ENCODE data around the gene CLCNKB. TPM values are rescaled to one million over a fixed set of nuclear protein-coding genes. Genes with fewer than 3 reads are reported as not detected.

Gene CLCNKB
- total and polyA plus RNA-seq, 2 of the 13 experiments (the other 11 are each of a cell fraction or from before 2014, with no cell fraction given), result 0.04 TPM; not detected in 1

GRCh38 chr1:16046842-16047241 is 3.3 kb downstream of the CLCNKB start (continued):
- TF ChIP-seq, protein P1, sequence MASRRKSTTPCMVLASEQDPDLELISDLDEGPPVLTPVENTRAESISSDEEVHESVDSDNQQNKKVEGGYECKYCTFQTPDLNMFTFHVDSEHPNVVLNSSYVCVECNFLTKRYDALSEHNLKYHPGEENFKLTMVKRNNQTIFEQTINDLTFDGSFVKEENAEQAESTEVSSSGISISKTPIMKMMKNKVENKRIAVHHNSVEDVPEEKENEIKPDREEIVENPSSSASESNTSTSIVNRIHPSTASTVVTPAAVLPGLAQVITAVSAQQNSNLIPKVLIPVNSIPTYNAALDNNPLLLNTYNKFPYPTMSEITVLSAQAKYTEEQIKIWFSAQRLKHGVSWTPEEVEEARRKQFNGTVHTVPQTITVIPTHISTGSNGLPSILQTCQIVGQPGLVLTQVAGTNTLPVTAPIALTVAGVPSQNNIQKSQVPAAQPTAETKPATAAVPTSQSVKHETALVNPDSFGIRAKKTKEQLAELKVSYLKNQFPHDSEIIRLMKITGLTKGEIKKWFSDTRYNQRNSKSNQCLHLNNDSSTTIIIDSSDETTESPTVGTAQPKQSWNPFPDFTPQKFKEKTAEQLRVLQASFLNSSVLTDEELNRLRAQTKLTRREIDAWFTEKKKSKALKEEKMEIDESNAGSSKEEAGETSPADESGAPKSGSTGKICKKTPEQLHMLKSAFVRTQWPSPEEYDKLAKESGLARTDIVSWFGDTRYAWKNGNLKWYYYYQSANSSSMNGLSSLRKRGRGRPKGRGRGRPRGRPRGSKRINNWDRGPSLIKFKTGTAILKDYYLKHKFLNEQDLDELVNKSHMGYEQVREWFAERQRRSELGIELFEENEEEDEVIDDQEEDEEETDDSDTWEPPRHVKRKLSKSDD (CRISPR knock-in tag; IDR thresholded peaks at IDR 0.05; ENCODE audit: low read depth), result no peak
- TF ChIP-seq ZNF12 (CRISPR knock-in tag; IDR thresholded peaks at IDR 0.05) (no peak), ZNF30 (CRISPR knock-in tag; IDR thresholded peaks at IDR 0.05) (no peak), HMG20B (CRISPR knock-in tag; conservative IDR thresholded peaks at IDR 0.05) (peak; percentile 90), HNF4A (CRISPR knock-in tag; IDR thresholded peaks at IDR 0.05) (peak; percentile 31; the same call in 1 of the 2 replicates), PATZ1 (CRISPR knock-in tag; IDR thresholded peaks at IDR 0.05) (0 out of 2 replicates have a peak, but pooled peaks have one; percentile 31), SALL1 (CRISPR knock-in tag; IDR thresholded peaks at IDR 0.05) (peak; percentile 30; the same call in 1 of the 2 replicates)
- TF ChIP-seq, protein P2, sequence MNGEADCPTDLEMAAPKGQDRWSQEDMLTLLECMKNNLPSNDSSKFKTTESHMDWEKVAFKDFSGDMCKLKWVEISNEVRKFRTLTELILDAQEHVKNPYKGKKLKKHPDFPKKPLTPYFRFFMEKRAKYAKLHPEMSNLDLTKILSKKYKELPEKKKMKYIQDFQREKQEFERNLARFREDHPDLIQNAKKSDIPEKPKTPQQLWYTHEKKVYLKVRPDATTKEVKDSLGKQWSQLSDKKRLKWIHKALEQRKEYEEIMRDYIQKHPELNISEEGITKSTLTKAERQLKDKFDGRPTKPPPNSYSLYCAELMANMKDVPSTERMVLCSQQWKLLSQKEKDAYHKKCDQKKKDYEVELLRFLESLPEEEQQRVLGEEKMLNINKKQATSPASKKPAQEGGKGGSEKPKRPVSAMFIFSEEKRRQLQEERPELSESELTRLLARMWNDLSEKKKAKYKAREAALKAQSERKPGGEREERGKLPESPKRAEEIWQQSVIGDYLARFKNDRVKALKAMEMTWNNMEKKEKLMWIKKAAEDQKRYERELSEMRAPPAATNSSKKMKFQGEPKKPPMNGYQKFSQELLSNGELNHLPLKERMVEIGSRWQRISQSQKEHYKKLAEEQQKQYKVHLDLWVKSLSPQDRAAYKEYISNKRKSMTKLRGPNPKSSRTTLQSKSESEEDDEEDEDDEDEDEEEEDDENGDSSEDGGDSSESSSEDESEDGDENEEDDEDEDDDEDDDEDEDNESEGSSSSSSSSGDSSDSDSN (CRISPR knock-in tag; IDR thresholded peaks at IDR 0.05), result peak; percentile 25; the same call in 1 of the 2 replicates

Measured in HepG2 (cell line).